SK-N-SH treated with all-trans-retinoic acid at 6 μM for 48 hours (cell line): ENCODE results near the gene MYL12B.

ENCODE experiments used
- ATAC-seq: fragments of 200-7000 bp; cut with Tn5 transposase; 3 replicates; pipeline ENCODE4 v1.9.1; 2020; ENCODE audit warnings: mild to moderate bottlenecking, moderate library complexity
- ARNTL ChIP-seq: fragments of 450-650 bp; formaldehyde crosslinking; IDR thresholded peaks from 2 replicates; pipeline ENCODE4 v1.5.0; 2020; ENCODE audit warnings: low read depth, mild to moderate bottlenecking, moderate library complexity, borderline replicate concordance
- BACH2 ChIP-seq: fragments of 250-450 bp; sonication (Bioruptor Pico); IDR thresholded peaks from 2 replicates; pipeline ENCODE4 v1.9.0; 2021; ENCODE audit warnings: mild to moderate bottlenecking, borderline replicate concordance
- CREB5 ChIP-seq: fragments of 250-450 bp; sonication (Bioruptor Pico); IDR thresholded peaks from 2 replicates; pipeline ENCODE4 v1.5.1; 2020; ENCODE audit warnings: low read depth, mild to moderate bottlenecking, moderate library complexity
- CSDC2 ChIP-seq: fragments of 250-450 bp; sonication (Bioruptor Pico); IDR thresholded peaks from 2 replicates; pipeline ENCODE4 v1.5.0; 2020; ENCODE audit warnings: mild to moderate bottlenecking, moderate library complexity
- CSRNP3 ChIP-seq: fragments of 250-450 bp; sonication (Bioruptor Pico); IDR thresholded peaks from 2 replicates; pipeline ENCODE4 v1.5.1; 2021; ENCODE audit warnings: mild to moderate bottlenecking, moderate library complexity
- ESRRG ChIP-seq: fragments of 250-450 bp; sonication (Bioruptor Pico); IDR thresholded peaks from 2 replicates; pipeline ENCODE4 v1.6.1; 2021; ENCODE audit warnings: mild to moderate bottlenecking
- GLIS3 ChIP-seq: fragments of 250-450 bp; sonication (Bioruptor Pico); IDR thresholded peaks from 2 replicates; pipeline ENCODE4 v1.5.0; 2020; ENCODE audit warnings: mild to moderate bottlenecking, moderate library complexity
- ISL1 ChIP-seq: fragments of 250-450 bp; sonication (Bioruptor Pico); IDR thresholded peaks from 2 replicates; pipeline ENCODE4 v2.1.2; 2022; ENCODE audit warnings: mild to moderate bottlenecking, moderate library complexity
- OSR1 ChIP-seq: fragments of 250-450 bp; sonication (Bioruptor Pico); IDR thresholded peaks from 2 replicates; pipeline ENCODE4 v1.8.0; 2022; ENCODE audit warnings: moderate library complexity, mild to moderate bottlenecking, inconsistent platforms
- PATZ1 ChIP-seq: fragments of 250-450 bp; sonication (Bioruptor Pico); IDR thresholded peaks from 2 replicates; pipeline ENCODE4 v1.8.0; 2020; ENCODE audit warnings: mild to moderate bottlenecking, moderate library complexity, borderline replicate concordance
- POU6F1 ChIP-seq: fragments of 250-450 bp; sonication (Bioruptor Pico); IDR thresholded peaks from 2 replicates; pipeline ENCODE4 v1.8.0; 2021; ENCODE audit warnings: low read depth, mild to moderate bottlenecking, moderate library complexity, borderline replicate concordance
- PPARA ChIP-seq: fragments of 250-450 bp; sonication (Bioruptor Pico); IDR thresholded peaks from 2 replicates; pipeline ENCODE4 v1.5.0; 2020; ENCODE audit warnings: mild to moderate bottlenecking, borderline replicate concordance
- RARB ChIP-seq: fragments of 250-450 bp; sonication (Bioruptor Pico); IDR thresholded peaks from 2 replicates; pipeline ENCODE4 v1.8.0; 2021; ENCODE audit warnings: mild to moderate bottlenecking, moderate library complexity
- SNAI2 ChIP-seq: fragments of 250-450 bp; sonication (Bioruptor Pico); IDR thresholded peaks from 2 replicates; pipeline ENCODE4 v1.5.0; 2020; ENCODE audit warnings: mild to moderate bottlenecking, moderate library complexity
- TCF4 ChIP-seq: fragments of 250-450 bp; sonication (Bioruptor Pico); IDR thresholded peaks from 2 replicates; pipeline ENCODE4 v1.8.0; 2021; ENCODE audit warnings: mild to moderate bottlenecking, moderate library complexity, borderline replicate concordance
- TSHZ2 ChIP-seq: fragments of 250-450 bp; sonication (Bioruptor Pico); IDR thresholded peaks from 2 replicates; pipeline ENCODE4 v1.5.0; 2020; ENCODE audit warnings: mild to moderate bottlenecking, moderate library complexity
- ZC3H10 ChIP-seq: fragments of 250-450 bp; sonication (Bioruptor Pico); IDR thresholded peaks from 2 replicates; pipeline ENCODE4 v1.5.1; 2021; ENCODE audit warnings: mild to moderate bottlenecking, moderate library complexity
- ZFP3 ChIP-seq: fragments of 250-450 bp; sonication (Bioruptor Pico); IDR thresholded peaks from 2 replicates; pipeline ENCODE4 v1.5.0; 2020; ENCODE audit warnings: mild to moderate bottlenecking, moderate library complexity
- ZFP30 ChIP-seq: fragments of 450-650 bp; formaldehyde crosslinking; IDR thresholded peaks from 2 replicates; pipeline ENCODE4 v1.5.0; 2022; ENCODE audit warnings: mild to moderate bottlenecking, moderate library complexity
- ZNF565 ChIP-seq: fragments of 450-650 bp; formaldehyde crosslinking; conservative IDR thresholded peaks from 2 replicates; pipeline ENCODE4 v1.5.0; 2020; ENCODE audit warnings: low read depth, mild to moderate bottlenecking, moderate library complexity
- ZNF70 ChIP-seq: fragments of 450-650 bp; formaldehyde crosslinking; IDR thresholded peaks from 2 replicates; pipeline ENCODE4 v1.5.0; 2020; ENCODE audit warnings: mild to moderate bottlenecking, moderate library complexity
- ZNF8 ChIP-seq: fragments of 450-650 bp; formaldehyde crosslinking; IDR thresholded peaks from 2 replicates; pipeline ENCODE4 v1.5.0; 2020; ENCODE audit warnings: mild to moderate bottlenecking, moderate library complexity

Gene MYL12B

GRCh38 chr18:3256693-3257626, 5.0 kb upstream of the MYL12B start:
- TF ChIP-seq ZC3H10 (CRISPR knock-in tag) (peak; percentile 31; the same call in 1 of the 2 replicates), CREB5 (CRISPR knock-in tag) (peak; percentile 57; the same call in 1 of the 2 replicates), ZFP30 (no peak), SNAI2 (CRISPR knock-in tag) (no peak), GLIS3 (CRISPR knock-in tag) (no peak)
- no peak for ATAC-seq

GRCh38 chr18:3257627-3258120, 4.3 kb upstream of the MYL12B start:
- no peak for ATAC-seq
- no peak for TF ChIP-seq BACH2 (CRISPR knock-in tag)
- no peak for TF ChIP-seq POU6F1
- no peak for TF ChIP-seq ZFP3
- TF ChIP-seq ZC3H10 (CRISPR knock-in tag), result 0 out of 2 replicates have a peak, but pooled peaks have one; percentile 1

- no peak for TF ChIP-seq ISL1 (CRISPR knock-in tag)
- no peak for TF ChIP-seq ESRRG (CRISPR knock-in tag)
- no peak for TF ChIP-seq RARB
- no peak for TF ChIP-seq CREB5 (CRISPR knock-in tag)
- no peak for TF ChIP-seq ZNF565 (CRISPR knock-in tag)
- TF ChIP-seq PATZ1 (CRISPR knock-in tag), result no peak
- no peak for TF ChIP-seq OSR1 (CRISPR knock-in tag)
- TF ChIP-seq BACH2 (CRISPR knock-in tag), result no peak
- TF ChIP-seq CSDC2 (CRISPR knock-in tag), result no peak
- TF ChIP-seq TSHZ2 (CRISPR knock-in tag), result no peak
- TF ChIP-seq ZNF8, result no peak
- TF ChIP-seq TCF4, result no peak
- TF ChIP-seq POU6F1, result no peak
- TF ChIP-seq GLIS3 (CRISPR knock-in tag), result no peak
- TF ChIP-seq PPARA (CRISPR knock-in tag), result no peak
- TF ChIP-seq ZFP30, result no peak
- no peak for TF ChIP-seq CSRNP3 (CRISPR knock-in tag)
- TF ChIP-seq ZC3H10 (CRISPR knock-in tag), result no peak
- TF ChIP-seq ARNTL, result no peak
- TF ChIP-seq ZNF70 (CRISPR knock-in tag), result no peak
- ATAC-seq, result peak; percentile 0; the same call in 2 of the 3 replicates
Observed at GRCh38 chr18:3260995-3261372, 949 bp upstream of the MYL12B start.
